NCI-H2227 (cell line): ENCODE data around the gene ADAMTS4.

Experiments used
- DNase-seq: peaks from one replicate; lab custom pipeline; 2025; ENCODE audit not compliant: unreplicated experiment; lab: John Stamatoyannopoulos, UW

ADAMTS4 gene

GRCh38 chr1:161220002-161220401, 21.1 kb upstream of the ADAMTS4 start:
- no peak for DNase-seq

- DNase-seq: no peak
Observed at GRCh38 chr1:161219078-161219892, 20.4 kb upstream of the ADAMTS4 start.

GRCh38 chr1:161218301-161219077, 19.6 kb upstream of the ADAMTS4 start:
- no peak for DNase-seq

- DNase-seq: no peak
Observed at GRCh38 chr1:161217831-161218230, 19.0 kb upstream of the ADAMTS4 start.

GRCh38 chr1:161216945-161217712, 18.3 kb upstream of the ADAMTS4 start:
- DNase-seq: no peak

GRCh38 chr1:161215076-161215475, 16.2 kb upstream of the ADAMTS4 start, which contains the start of gene FCER1G:
FCER1G (plus strand) TSS chr1:161215295; CDS start chr1:161215322, 27 bp downstream.
- no peak for DNase-seq

- no peak for DNase-seq
Observed at GRCh38 chr1:161214369-161214768, 15.5 kb upstream of the ADAMTS4 start.

- DNase-seq: peak; percentile 87
Observed at GRCh38 chr1:161209790-161210409, 11.0 kb upstream of the ADAMTS4 start.

- no peak for DNase-seq
Observed at GRCh38 chr1:161207173-161207572, 8.3 kb upstream of the ADAMTS4 start.

GRCh38 chr1:161206411-161207140, 7.7 kb upstream of the ADAMTS4 start:
- no peak for DNase-seq

GRCh38 chr1:161201836-161202712, 3.2 kb upstream of the ADAMTS4 start, which contains the start of gene NDUFS2:
NDUFS2 (plus strand) TSS chr1:161202367; CDS start chr1:161202386, 19 bp downstream.
- peak; percentile 99 for DNase-seq

GRCh38 chr1:161200992-161201835, 2.4 kb upstream of the ADAMTS4 start:
- DNase-seq: no peak

GRCh38 chr1:161200421-161200991, 1.7 kb upstream of the ADAMTS4 start:
- DNase-seq: no peak

GRCh38 chr1:161199506-161200139, 769 bp upstream of the ADAMTS4 start:
- no peak for DNase-seq

- DNase-seq: peak; percentile 43
Observed at GRCh38 chr1:161198194-161198896, 509 bp downstream of the ADAMTS4 start.

GRCh38 chr1:161197560-161198193, 1.2 kb downstream of the ADAMTS4 start:
- DNase-seq: no peak
